ENCODE data around the gene MGRN1.
A peak's percentile ranks its signal among the peaks of the same experiment; 100 is the strongest.
"Not testable (repeated sequence)": the region's sequence is repeated elsewhere in the genome, so short reads cannot be mapped to it uniquely, and the experiment has no call there.

The MGRN1 gene

GRCh38 chr16:4723071-4723767, 98.6 kb downstream of the MGRN1 start:
- Mint-ChIP-seq H3K36me3 (peaks cover 26% of the 10 kb centered on the region), H3K4me1 (peaks cover 13% of the 10 kb centered on the region), H3K4me3 (no peak overlapping the region), H3K9me3 (no peaks in the 10 kb centered on the region), H3K27me3 (no peaks in the 10 kb centered on the region), H3K27ac (no peak overlapping the region)
- ATAC-seq, result no peak

DNA sequence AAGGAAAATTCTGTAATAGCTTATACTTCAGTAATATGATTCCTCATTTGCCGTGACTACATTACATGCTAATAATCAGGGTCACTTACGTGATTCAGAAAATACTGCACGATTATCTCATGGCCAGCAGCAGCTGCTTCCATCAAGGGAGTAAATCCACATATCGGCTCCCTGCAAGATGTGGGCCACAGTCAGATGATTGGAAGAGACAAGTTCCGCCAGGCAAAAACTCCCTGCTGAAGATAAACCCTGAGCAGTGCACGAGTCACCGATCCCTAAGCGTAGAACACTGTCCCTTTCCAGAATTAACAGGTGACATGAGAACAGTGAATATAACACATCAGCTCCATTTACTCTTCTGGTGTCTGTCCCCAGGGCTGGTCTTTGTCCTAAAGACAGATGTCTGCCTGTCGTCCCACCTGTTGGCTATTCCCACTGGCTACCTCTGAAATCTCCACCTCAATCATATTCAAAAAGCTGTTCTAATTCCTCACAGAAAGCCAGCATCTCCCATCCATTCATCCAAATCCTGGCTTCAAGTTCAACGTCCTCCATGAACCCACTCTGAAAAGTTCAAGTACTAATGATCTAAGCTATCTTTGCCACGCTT, 100.1 kb downstream of the MGRN1 start:
- Mint-ChIP-seq H3K36me3 (peaks cover 26% of the 10 kb centered on the region), H3K27ac (no peak overlapping the region), H3K9me3 (no peaks in the 10 kb centered on the region), H3K4me1 (no peaks in the 10 kb centered on the region), H3K4me3 (no peak overlapping the region), H3K27me3 (no peaks in the 10 kb centered on the region)
- no peak for ATAC-seq

GRCh38 chr16:4726616-4727015, 102.0 kb downstream of the MGRN1 start:
- Mint-ChIP-seq H3K4me1 (no peaks in the 10 kb centered on the region), H3K27me3 (no peaks in the 10 kb centered on the region), H3K36me3 (peaks cover 26% of the 10 kb centered on the region), H3K4me3 (no peak overlapping the region), H3K27ac (no peak overlapping the region), H3K9me3 (no peaks in the 10 kb centered on the region)
- ATAC-seq, result no peak

GRCh38 chr16:4728676-4729075, 104.0 kb downstream of the MGRN1 start:
- no peak overlapping the region for H3K27ac Mint-ChIP-seq
- ATAC-seq, result no peak
- no peaks in the 10 kb centered on the region for H3K27me3 Mint-ChIP-seq
- H3K4me3 Mint-ChIP-seq, result no peak overlapping the region
- no peaks in the 10 kb centered on the region for H3K9me3 Mint-ChIP-seq
- peaks cover 12% of the 10 kb centered on the region for H3K4me1 Mint-ChIP-seq
- H3K36me3 Mint-ChIP-seq, result peaks cover 18% of the 10 kb centered on the region

GRCh38 chr16:4729876-4730275, 105.2 kb downstream of the MGRN1 start:
- Mint-ChIP-seq H3K27me3 (no peaks in the 10 kb centered on the region), H3K4me3 (no peak overlapping the region), H3K36me3 (peaks cover 17% of the 10 kb centered on the region), H3K9me3 (no peaks in the 10 kb centered on the region), H3K27ac (no peak overlapping the region), H3K4me1 (peaks cover 19% of the 10 kb centered on the region)
- no peak for ATAC-seq

GRCh38 chr16:4733211-4733742, 108.7 kb downstream of the MGRN1 start:
- ATAC-seq, result no peak
- Mint-ChIP-seq H3K36me3 (no peaks in the 10 kb centered on the region), H3K4me1 (peaks cover 27% of the 10 kb centered on the region), H3K4me3 (peak overlapping the region; percentile 91), H3K27ac (peak overlapping the region; percentile 84), H3K27me3 (no peaks in the 10 kb centered on the region), H3K9me3 (no peaks in the 10 kb centered on the region)

GRCh38 chr16:4733747-4734062, 109.1 kb downstream of the MGRN1 start:
- peak overlapping the region; percentile 91 for H3K4me3 Mint-ChIP-seq
- ATAC-seq, result peak; percentile 28
- H3K36me3 Mint-ChIP-seq, result no peaks in the 10 kb centered on the region
- H3K27me3 Mint-ChIP-seq, result no peaks in the 10 kb centered on the region
- peak overlapping the region; percentile 84 for H3K27ac Mint-ChIP-seq
- peaks cover 27% of the 10 kb centered on the region for H3K4me1 Mint-ChIP-seq
- no peaks in the 10 kb centered on the region for H3K9me3 Mint-ChIP-seq

GRCh38 chr16:4734063-4734729, 109.6 kb downstream of the MGRN1 start, which contains the start of the genes ANKS3 and DNAAF8:
ANKS3 (minus strand) TSS chr16:4734271; CDS start chr16:4730149, 4,122 bp downstream.
DNAAF8 (plus strand) TSS chr16:4734537; CDS start chr16:4736515, 1,978 bp downstream.
- ATAC-seq, result peak; percentile 91
- Mint-ChIP-seq H3K27ac (peak within 1 kb of the TSS; percentile 84), H3K4me3 (peak within 1 kb of the TSS; percentile 91), H3K9me3 (no peaks in the 10 kb centered on the region), H3K36me3 (no peaks in the 10 kb centered on the region), H3K27me3 (no peaks in the 10 kb centered on the region), H3K4me1 (peaks cover 27% of the 10 kb centered on the region)

- Mint-ChIP-seq H3K27ac (peak overlapping the region; percentile 84), H3K9me3 (no peaks in the 10 kb centered on the region), H3K4me1 (peaks cover 27% of the 10 kb centered on the region), H3K4me3 (peak overlapping the region; percentile 91), H3K27me3 (no peaks in the 10 kb centered on the region), H3K36me3 (no peaks in the 10 kb centered on the region)
- peak; percentile 88 for ATAC-seq
These were observed 110.3 kb downstream of the MGRN1 start for GRCh38 chr16:4734730-4735535.

DNA sequence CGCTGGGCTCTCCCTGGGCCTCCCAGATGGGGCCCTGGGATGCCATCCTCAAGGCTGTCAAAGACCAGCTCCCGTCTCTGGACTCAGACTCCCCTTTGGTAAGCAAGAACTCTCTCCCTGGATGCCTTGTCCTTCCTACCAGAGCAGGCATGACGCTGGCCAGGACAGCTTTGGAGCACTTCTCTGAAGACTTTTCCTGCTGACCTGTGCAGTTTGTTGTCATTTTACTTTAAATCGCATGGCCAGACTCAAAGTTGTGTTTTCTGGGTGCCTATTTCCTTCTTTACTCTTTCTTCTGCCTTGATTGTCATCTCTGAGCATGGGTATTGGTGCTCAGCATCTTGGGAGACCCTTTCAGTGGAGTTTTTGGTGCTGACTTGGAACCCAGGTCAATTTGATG, 111.9 kb downstream of the MGRN1 start:
- H3K4me1 Mint-ChIP-seq, result peaks cover 27% of the 10 kb centered on the region
- no peaks in the 10 kb centered on the region for H3K27me3 Mint-ChIP-seq
- H3K4me3 Mint-ChIP-seq, result no peak overlapping the region
- no peaks in the 10 kb centered on the region for H3K9me3 Mint-ChIP-seq
- no peak overlapping the region for H3K27ac Mint-ChIP-seq
- no peaks in the 10 kb centered on the region for H3K36me3 Mint-ChIP-seq
- no peak for ATAC-seq

DNA sequence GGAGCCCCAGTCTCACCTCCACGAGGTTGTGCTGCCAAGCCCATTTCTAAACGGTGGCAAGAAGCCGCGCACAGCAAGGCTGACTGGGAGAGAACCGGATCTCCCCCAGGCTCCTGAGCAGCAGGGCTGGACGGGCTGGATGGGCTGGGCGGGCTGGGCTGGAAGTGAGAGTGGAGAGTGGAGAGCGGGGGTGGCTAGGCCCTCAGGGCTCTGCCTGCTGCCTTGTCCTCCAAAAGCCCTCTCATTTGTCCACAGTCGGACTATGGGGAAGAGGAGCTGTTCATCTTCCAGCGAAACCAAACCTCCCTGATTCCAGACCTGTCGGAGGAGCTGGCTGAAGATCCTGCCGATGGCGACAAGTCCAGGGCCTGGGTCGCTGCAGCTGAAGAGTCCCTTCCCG, 112.9 kb downstream of the MGRN1 start:
- no peaks in the 10 kb centered on the region for H3K9me3 Mint-ChIP-seq
- ATAC-seq, result no peak
- H3K4me1 Mint-ChIP-seq, result peaks cover 27% of the 10 kb centered on the region
- H3K27ac Mint-ChIP-seq, result no peak overlapping the region
- H3K27me3 Mint-ChIP-seq, result no peaks in the 10 kb centered on the region
- no peak overlapping the region for H3K4me3 Mint-ChIP-seq
- H3K36me3 Mint-ChIP-seq, result no peaks in the 10 kb centered on the region

DNA sequence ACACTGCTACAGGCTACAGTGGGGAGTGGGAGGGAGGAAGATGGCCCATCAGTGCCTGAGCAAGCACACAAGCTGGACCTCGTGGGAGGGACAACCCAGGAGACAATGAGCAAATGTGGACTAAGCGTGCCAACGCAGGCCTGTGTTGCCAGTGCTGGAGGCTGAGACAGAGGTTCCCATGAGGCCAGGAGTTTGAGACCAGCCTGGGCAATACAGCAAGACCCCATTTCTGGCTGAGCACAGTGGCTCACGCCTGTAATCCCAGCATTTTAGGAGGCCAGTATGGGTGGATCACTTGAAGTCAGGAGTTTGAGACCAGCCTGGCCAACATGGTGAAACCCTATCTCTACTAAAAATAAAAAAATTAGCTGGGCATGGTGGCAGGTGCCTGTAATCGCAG, 113.7 kb downstream of the MGRN1 start:
- H3K9me3 Mint-ChIP-seq, H3K4me3 Mint-ChIP-seq, ATAC-seq, H3K27ac Mint-ChIP-seq, H3K27me3 Mint-ChIP-seq, H3K36me3 Mint-ChIP-seq: not testable (repeated sequence)
- H3K4me1 Mint-ChIP-seq, result peaks cover 24% of the 10 kb centered on the region
